Measurements from ENCODE around the gene CCDC92.

The CCDC92 gene

DNA sequence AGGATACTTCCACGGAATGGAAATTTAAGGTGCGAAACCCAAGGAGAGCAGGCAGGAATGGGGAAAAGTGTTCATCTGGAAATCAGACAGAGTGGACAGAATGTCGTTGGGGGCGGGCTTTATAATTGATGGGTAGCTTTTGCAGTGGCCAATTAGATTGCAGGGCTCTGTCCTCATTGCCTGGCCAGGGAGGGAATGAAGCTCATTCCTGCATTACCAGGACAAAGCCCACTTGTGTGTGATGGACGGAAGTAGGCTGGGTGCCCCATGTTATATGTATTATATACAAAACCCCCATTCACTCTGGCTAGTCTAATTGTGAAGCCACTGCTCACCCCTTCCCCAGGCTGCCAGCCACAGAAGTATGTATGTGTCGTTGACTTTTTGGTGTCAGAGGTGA is 23.9 kb upstream of the CCDC92 start:
- no peak for DNase-seq (ENCODE audit: low spot score in 2 of 2)
- Histone ChIP-seq H3K27me3 (ENCODE audit: low read depth) (no peaks in the 10 kb centered on the region), H3K36me3 (replicated peaks) (peaks cover 67% of the 10 kb centered on the region), H3K4me3 (no peak overlapping the region), H3K4me1 (peaks cover 7% of the 10 kb centered on the region; the same call in 1 of the 2 replicates), H3K9me3 (no peaks in the 10 kb centered on the region)
- in situ Hi-C loops (cut with MboI; ENCODE audit: low sequenced_read_pairs), result no loop called here

DNA sequence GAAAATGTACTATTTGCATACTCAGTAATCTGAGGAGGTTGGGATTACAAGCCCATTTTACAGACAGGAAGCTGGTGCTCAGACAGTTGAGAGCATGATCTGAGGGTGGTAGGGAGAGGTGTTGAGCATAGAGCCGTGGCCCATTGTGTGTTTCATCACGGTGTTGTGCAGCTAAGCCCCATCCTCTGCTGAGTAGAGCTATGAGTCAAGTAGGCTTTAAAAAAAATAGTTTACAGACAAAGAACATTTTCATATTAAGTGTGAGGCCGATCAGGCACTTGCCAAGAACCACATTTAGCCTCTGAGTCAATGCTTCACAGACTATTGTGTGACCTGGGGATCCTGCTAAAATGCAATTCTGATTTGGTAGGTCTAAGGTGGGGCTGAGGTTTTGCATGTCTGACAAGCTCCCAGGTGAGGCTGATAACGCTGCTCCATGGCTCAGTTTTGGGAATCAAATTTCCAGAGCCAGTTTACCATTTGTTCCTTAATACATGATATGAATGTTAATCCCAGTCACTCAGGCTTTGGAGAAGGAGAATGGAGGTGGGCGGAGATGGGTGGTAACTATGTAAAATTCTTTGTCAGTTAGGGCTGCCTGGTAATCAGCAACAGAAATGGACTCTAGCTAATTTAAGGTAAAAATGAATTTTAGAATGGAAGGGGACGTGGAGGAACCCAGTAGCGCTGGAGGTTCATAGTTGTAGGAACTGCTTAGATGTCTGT is 22.6 kb upstream of the CCDC92 start:
- in situ Hi-C loops (cut with MboI; ENCODE audit: low sequenced_read_pairs), result no loop called here
- H3K36me3 ChIP-seq (replicated peaks), result peaks cover 65% of the 10 kb centered on the region
- DNase-seq (ENCODE audit: low spot score in 2 of 2), result peak in 1 of 2 experiments; percentile 30

DNA sequence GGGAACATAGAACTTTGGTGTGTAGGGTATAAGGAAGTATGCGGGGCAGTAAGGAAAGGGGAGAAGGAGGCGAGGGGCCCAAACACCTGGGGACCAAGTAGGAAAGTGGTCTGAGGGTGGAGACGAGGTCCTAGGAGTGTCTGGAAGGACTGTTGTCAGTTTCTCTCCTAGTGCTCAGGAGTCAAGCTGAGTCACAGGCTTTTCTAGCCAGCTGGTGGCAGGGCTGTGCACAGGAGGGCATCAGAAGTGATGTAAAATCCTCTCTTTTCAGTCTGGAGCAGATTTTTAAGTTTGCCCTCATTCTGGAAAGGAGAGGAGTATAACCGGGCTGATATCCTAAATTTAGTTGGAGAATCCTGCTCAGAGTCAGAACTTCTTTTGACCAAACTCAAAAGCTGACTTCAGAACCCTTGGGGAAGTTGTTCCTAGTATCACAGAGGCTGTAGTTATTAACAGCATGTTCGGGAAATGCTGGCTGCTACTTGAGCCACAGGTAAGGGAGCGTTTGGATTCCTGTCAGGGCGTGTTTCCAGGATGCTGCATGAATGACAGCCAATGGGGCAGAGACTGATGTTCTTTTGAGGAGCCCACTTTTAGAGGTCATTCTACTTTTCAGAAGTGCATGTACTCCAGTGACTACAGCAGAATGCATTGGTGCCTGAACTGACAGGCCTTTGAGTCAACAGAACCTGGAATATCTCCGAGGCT is 19.6 kb upstream of the CCDC92 start:
- Histone ChIP-seq H3K4me1 (peaks cover 7% of the 10 kb centered on the region; the same call in 1 of the 2 replicates), H3K27me3 (ENCODE audit: low read depth) (no peaks in the 10 kb centered on the region), H3K36me3 (replicated peaks) (peaks cover 77% of the 10 kb centered on the region), H3K4me3 (no peak overlapping the region), H3K9me3 (no peaks in the 10 kb centered on the region)
- in situ Hi-C loops (cut with MboI; ENCODE audit: low sequenced_read_pairs), result no loop called here
- DNase-seq (ENCODE audit: low spot score in 2 of 2), result no peak

More for the DNA sequence above, 22.6 kb upstream of the CCDC92 start:
- H3K9me3 ChIP-seq, result no peaks in the 10 kb centered on the region
- no peak overlapping the region for H3K4me3 ChIP-seq
- no peaks in the 10 kb centered on the region for H3K27me3 ChIP-seq (ENCODE audit: low read depth)
- peaks cover 7% of the 10 kb centered on the region; the same call in 1 of the 2 replicates for H3K4me1 ChIP-seq

DNA sequence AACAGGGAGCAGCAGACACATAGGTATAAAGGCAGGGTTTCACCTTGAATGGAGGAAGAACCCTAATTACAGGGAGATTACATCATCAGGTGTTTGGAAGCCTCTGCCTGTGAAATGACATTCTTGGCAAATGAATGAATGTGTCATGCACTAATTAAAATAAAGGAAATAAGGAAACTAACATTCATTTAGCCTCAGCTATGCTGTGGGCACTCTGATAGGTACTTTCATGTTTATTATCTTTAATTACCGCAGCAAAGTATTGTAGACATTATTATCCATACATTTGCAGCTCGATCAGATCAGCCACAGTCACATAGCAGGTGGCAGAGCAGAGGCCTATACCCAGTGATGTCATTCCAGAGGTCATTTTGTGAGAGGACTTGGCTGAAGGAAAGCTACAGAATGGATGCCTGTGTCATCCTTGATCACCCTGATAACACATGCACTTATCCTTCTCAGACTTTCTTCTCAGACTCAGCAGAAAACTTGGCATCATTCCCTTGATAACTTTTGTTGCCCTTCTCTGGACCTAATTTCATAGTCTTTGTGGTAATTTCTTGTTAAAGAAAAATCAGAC is 18.8 kb upstream of the CCDC92 start:
- no peak for DNase-seq (ENCODE audit: low spot score in 2 of 2)

DNA sequence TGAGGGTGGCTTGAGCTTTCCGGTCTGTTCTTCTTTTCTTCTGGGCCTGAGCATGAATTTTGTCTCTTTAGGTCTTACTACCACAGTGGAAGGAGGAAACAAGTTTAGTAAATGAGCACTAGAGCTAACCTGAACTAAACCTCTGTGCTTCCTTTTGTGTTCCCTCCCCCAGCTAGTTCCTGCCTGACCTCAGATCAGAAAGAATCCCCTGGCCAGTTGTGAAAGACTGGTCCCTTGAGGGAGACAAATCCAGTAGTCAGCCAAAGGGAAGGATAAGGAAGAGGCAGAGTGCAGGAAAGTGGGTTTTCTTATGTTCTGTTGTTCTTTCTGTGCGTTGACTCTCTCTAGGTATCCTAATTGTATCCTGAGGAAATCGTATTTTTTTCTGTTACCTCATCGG is 17.9 kb upstream of the CCDC92 start:
- Histone ChIP-seq H3K27me3 (ENCODE audit: low read depth) (no peaks in the 10 kb centered on the region), H3K36me3 (replicated peaks) (peaks cover 70% of the 10 kb centered on the region), H3K4me3 (no peak overlapping the region), H3K9me3 (no peaks in the 10 kb centered on the region), H3K4me1 (peaks cover 6% of the 10 kb centered on the region; the same call in 1 of the 2 replicates)
- in situ Hi-C loops (cut with MboI; ENCODE audit: low sequenced_read_pairs), result no loop called here
- no peak for DNase-seq (ENCODE audit: low spot score in 2 of 2)

More for the DNA sequence above, 18.8 kb upstream of the CCDC92 start:
- H3K36me3 ChIP-seq (replicated peaks), result peaks cover 77% of the 10 kb centered on the region
- no peak overlapping the region for H3K4me3 ChIP-seq
- no peaks in the 10 kb centered on the region for H3K9me3 ChIP-seq
- no peaks in the 10 kb centered on the region for H3K27me3 ChIP-seq (ENCODE audit: low read depth)
- in situ Hi-C loops (cut with MboI; ENCODE audit: low sequenced_read_pairs), result no loop called here
- H3K4me1 ChIP-seq, result peaks cover 7% of the 10 kb centered on the region; the same call in 1 of the 2 replicates

DNA sequence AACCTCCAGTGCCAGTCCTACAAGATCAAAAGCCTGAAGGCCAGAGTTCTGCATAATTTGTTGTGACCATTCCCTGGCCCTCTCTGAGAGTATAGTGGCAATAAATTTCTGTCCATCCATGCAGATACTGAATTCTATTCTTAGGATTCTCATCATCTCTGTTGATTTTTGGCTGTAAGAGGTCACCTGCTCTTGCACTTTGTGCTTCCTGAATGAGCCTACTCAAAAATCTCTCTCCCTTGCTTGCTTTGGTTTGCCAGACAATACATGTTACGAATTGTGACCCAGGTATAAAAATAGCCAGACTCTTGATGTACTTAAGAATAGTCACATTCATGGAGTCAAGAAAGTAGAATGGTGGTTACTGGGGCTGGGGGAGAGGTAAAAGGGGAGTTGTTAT is 17.1 kb upstream of the CCDC92 start:
- H3K4me3 ChIP-seq, result no peak overlapping the region
- H3K36me3 ChIP-seq (replicated peaks), result peaks cover 71% of the 10 kb centered on the region
- no peaks in the 10 kb centered on the region for H3K9me3 ChIP-seq
- H3K27me3 ChIP-seq (ENCODE audit: low read depth), result no peaks in the 10 kb centered on the region
- in situ Hi-C loops (cut with MboI; ENCODE audit: low sequenced_read_pairs), result no loop called here
- peaks cover under 1% of the 10 kb centered on the region; the same call in 1 of the 2 replicates for H3K4me1 ChIP-seq
- DNase-seq (ENCODE audit: low spot score in 2 of 2), result no peak

DNA sequence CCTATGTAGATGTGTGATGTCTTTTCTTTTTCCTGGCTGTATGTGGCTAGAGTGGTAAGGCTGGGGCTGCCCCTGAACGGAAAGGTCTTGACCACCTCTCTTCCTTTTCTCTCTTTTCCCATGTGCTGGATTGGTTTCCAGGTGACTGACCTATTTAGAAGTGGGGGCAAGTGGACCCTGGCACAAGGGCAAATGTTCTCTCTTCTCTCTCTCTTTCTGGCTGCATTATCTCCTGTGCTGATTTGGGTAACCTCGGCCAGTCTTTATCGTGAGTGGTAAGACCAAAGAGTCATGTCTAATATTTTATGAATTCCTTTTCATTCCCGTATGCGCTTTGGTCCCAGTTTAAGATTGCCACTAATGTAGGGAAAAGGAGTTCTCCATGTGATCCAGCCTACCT is 16.5 kb upstream of the CCDC92 start:
- no peak for DNase-seq (ENCODE audit: low spot score in 2 of 2)
- in situ Hi-C loops (cut with MboI; ENCODE audit: low sequenced_read_pairs), result no loop called here
- Histone ChIP-seq H3K4me3 (no peak overlapping the region), H3K9me3 (no peaks in the 10 kb centered on the region), H3K36me3 (replicated peaks) (peaks cover 72% of the 10 kb centered on the region), H3K4me1 (no peaks in the 10 kb centered on the region), H3K27me3 (ENCODE audit: low read depth) (no peaks in the 10 kb centered on the region)

DNA sequence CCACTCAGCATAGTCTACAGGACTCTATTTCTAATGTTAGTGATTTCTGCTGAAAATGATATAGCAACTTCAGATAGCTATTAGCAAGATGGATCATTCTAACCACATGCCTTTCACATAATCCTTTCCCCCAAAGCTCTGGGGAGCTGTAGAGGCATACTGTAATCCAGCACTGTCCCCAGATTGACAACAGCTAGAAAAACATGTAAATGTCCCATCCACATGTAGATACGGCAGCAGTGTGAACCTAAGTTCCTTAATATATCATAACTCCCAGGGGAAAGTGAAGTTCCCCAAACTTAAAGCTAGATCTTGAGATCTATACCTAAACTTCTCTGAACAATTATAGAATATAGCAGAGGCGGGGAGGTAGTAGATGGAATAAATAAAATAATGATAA is 14.4 kb upstream of the CCDC92 start:
- peaks cover 55% of the 10 kb centered on the region for H3K36me3 ChIP-seq (replicated peaks)
- no peaks in the 10 kb centered on the region for H3K4me1 ChIP-seq
- H3K4me3 ChIP-seq, result no peak overlapping the region
- in situ Hi-C loops (cut with MboI; ENCODE audit: low sequenced_read_pairs), result no loop called here
- DNase-seq (ENCODE audit: low spot score in 2 of 2), result no peak
- no peaks in the 10 kb centered on the region for H3K9me3 ChIP-seq
- H3K27me3 ChIP-seq (ENCODE audit: low read depth), result no peaks in the 10 kb centered on the region

DNA sequence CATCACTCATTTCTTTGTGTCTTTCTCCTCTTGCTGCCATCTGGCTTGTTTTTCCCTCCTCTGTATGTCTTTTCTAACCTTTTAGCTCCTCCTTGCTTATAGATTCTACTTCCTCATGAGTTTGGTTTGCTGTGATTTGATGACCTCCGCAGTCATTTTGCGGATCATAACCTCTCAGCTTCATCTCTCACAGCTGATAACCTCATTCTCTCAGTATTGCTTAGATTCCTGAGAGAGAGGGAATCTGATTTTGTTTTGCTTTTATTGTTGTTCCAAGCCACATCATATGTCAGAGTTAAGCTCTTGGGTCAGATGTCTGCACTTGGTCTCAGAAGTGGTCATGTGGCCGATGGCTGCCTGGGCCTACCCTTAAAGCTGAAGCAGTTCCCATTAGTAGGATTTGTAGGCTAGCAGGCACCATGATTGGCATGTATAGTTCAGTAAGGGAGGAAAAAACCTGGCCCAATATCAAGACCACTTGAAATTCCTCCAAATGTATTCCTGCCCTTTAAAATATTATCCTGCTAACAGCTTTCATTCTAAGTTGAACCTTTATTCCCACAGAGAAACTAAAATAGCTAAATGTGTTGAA is 13.8 kb upstream of the CCDC92 start:
- Histone ChIP-seq H3K9me3 (no peaks in the 10 kb centered on the region), H3K36me3 (replicated peaks) (peaks cover 50% of the 10 kb centered on the region), H3K27me3 (ENCODE audit: low read depth) (no peaks in the 10 kb centered on the region), H3K4me1 (no peaks in the 10 kb centered on the region), H3K4me3 (no peak overlapping the region)
- in situ Hi-C loops (cut with MboI; ENCODE audit: low sequenced_read_pairs), result no loop called here
- DNase-seq (ENCODE audit: low spot score in 2 of 2), result no peak

DNA sequence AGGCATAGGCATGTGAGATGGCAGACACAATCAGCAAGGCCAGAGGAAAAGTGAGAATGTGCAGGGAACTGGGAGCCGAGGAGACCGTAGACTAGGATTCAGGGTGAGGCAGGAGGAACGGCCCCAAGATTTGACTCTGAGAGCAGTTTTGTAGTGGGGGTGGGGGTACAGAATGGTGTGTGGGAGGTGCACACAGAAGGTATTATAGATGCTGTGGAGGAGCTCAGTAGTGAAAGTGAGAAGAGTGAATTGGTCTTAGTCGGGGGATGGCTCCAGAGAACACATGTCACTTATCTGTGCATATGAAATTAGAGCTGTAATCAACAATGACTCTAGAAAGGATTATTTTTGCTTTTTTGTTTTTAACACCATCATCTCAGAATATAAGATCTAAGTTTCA is 12.3 kb upstream of the CCDC92 start:
- peaks cover 37% of the 10 kb centered on the region for H3K36me3 ChIP-seq (replicated peaks)
- no peaks in the 10 kb centered on the region for H3K9me3 ChIP-seq
- in situ Hi-C loops (cut with MboI; ENCODE audit: low sequenced_read_pairs), result no loop called here
- DNase-seq (ENCODE audit: low spot score in 2 of 2), result no peak
- H3K4me1 ChIP-seq, result no peaks in the 10 kb centered on the region
- no peaks in the 10 kb centered on the region for H3K27me3 ChIP-seq (ENCODE audit: low read depth)
- no peak overlapping the region for H3K4me3 ChIP-seq

DNA sequence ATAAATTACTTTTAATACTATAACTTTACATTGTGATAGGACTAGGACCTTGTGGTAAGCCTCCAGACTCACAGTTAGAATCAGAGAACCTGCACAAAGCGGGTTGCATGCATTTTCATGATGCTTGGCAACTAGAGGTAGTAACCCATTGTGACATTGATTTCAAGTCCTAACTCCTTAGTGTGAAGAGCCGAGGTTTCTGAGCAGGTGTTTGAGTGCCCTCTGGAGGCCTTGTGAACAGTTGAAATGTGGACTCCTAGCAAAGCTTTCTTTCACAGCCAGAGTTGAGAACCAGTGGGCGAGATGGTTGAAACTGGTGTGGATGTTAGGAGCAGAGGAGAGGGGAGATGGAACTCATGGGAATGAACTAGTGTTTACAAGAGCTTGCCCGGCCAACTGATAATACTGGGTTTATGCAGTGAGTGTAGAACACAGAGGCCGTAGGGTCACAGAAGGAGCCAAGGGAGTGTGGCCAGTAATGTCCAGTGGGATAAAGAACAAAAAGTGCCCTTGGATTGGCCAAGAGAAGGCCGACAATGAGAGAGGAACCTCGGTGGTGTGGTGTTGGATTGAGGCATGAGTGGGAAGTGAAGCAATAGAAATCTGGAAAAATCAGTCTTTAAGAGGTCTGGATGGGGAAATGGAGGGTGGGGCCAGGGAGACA is 11.3 kb upstream of the CCDC92 start:
- in situ Hi-C loops (cut with MboI; ENCODE audit: low sequenced_read_pairs), result no loop called here
- DNase-seq (ENCODE audit: low spot score in 2 of 2), result peak; percentile 51 to 65
- Histone ChIP-seq H3K36me3 (replicated peaks) (peaks cover 27% of the 10 kb centered on the region), H3K9me3 (no peaks in the 10 kb centered on the region), H3K27me3 (ENCODE audit: low read depth) (no peaks in the 10 kb centered on the region), H3K4me1 (no peaks in the 10 kb centered on the region), H3K4me3 (no peak overlapping the region)

DNA sequence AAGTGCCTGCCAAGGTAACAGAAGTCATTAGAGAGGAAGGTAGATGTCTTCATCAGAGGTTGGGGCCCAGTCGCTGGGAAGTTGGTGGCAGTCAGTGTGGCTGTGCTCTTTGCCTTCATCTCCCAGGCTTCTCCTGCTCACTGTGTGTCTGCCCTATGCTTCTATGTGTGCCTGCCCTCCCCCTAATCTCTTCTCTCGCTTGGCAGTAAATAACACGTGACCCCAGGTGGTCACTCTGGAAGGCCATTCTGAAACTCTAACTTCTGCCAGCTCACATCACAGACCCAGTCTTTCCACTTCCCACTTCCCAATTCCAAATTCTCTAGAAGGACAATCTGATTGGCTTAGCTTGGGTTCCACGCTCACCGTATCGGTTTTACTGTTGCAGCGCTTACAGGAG is 9.6 kb upstream of the CCDC92 start:
- peaks cover 16% of the 10 kb centered on the region for H3K36me3 ChIP-seq (replicated peaks)
- no peak for DNase-seq (ENCODE audit: low spot score in 2 of 2)
- no peaks in the 10 kb centered on the region for H3K9me3 ChIP-seq
- no peaks in the 10 kb centered on the region for H3K4me1 ChIP-seq
- no peaks in the 10 kb centered on the region for H3K27me3 ChIP-seq (ENCODE audit: low read depth)
- in situ Hi-C loops (cut with MboI; ENCODE audit: low sequenced_read_pairs), result no loop called here
- H3K4me3 ChIP-seq, result no peak overlapping the region

DNA sequence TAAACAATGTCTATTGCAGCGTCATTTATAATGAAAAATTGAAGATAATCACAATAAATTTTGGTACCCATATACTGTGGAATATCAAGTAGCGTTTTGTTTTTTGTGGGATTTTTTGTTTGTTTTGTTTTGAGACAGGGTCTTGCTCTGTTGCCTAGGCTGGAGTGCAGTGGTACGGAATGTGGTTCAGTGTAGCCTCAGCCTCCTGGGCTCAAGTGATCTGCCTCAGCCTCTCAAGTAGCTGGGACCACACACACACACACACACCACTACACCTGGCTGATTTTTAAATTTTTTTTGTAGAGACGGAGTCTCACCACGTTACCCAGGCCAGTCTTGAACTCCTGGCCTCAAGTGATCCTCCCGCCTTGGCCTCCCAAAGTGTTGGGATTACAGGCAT is 6.9 kb upstream of the CCDC92 start:
- Histone ChIP-seq H3K27me3 (ENCODE audit: low read depth) (no peaks in the 10 kb centered on the region), H3K4me1 (0 out of 2 replicates have a peak, but pooled peaks cover 6% of the 10 kb centered on the region), H3K36me3 (replicated peaks) (peaks cover 22% of the 10 kb centered on the region), H3K9me3 (no peaks in the 10 kb centered on the region), H3K4me3 (no peak overlapping the region)
- DNase-seq (ENCODE audit: low spot score in 2 of 2), result no peak
- in situ Hi-C loops (cut with MboI; ENCODE audit: low sequenced_read_pairs), result no loop called here

Measured in HAP-1 (cell line).